OCI-LY3 (cell line): ENCODE measurements around the gene SLC9A7.

Experiments used
- H2AFZ ChIP-seq: fragments of 200-600, 300-600 bp; shearing (Covaris generic); 2 replicates; pipeline ENCODE4 v1.6.0; 2014; ENCODE audit warnings: antibody characterized with exemption, low read depth, low read length
- H3K27ac ChIP-seq: fragments of 200-600, 300-600 bp; sonication (generic); 2 replicates; pipeline ENCODE4 v1.5.1; 2014; ENCODE audit warnings: mild to moderate bottlenecking, low read length, moderate library complexity, mixed read lengths
- H3K27me3 ChIP-seq: fragments of 200-600, 300-600 bp; sonication (generic); 2 replicates; pipeline ENCODE4 v1.6.1; 2014; ENCODE audit warnings: low read depth, low read length, mixed read lengths
- H3K36me3 ChIP-seq: fragments of 200-600, 300-600 bp; sonication (generic); replicated peaks from 2 replicates; pipeline ENCODE3; 2014; ENCODE audit warnings: low read depth, low read length, mixed read lengths
- H3K4me1 ChIP-seq: fragments of 300-600, 200-600 bp; sonication (generic); 2 replicates; pipeline ENCODE4 v1.6.1; 2014; ENCODE audit warnings: low read length, mixed read lengths
- H3K4me2 ChIP-seq: fragments of 200-600, 300-600 bp; sonication (generic); 2 replicates; pipeline ENCODE4 v1.6.1; 2014; ENCODE audit warnings: low read length, mixed read lengths
- H3K4me3 ChIP-seq: fragments of 300-600, 200-600 bp; sonication (generic); 2 replicates; pipeline ENCODE4 v1.5.1; 2014; ENCODE audit warnings: antibody characterized with exemption, mild to moderate bottlenecking, low read length, moderate library complexity
- H3K79me2 ChIP-seq: fragments of 300-600, 200-600 bp; shearing (Covaris generic); 2 replicates; pipeline ENCODE4 v1.6.1; 2014; ENCODE audit warnings: mild to moderate bottlenecking, low read length, mixed read lengths
- H3K9ac ChIP-seq: fragments of 300-600, 200-600 bp; shearing (Covaris generic); 2 replicates; pipeline ENCODE4 v1.6.0; 2014; ENCODE audit warnings: mild to moderate bottlenecking, low read length, moderate library complexity
- H3K9me3 ChIP-seq: fragments of 200-600, 300-600 bp; shearing (Covaris generic); 2 replicates; pipeline ENCODE4 v1.6.1; 2014; ENCODE audit warnings: low read length, mixed read lengths; ENCODE audit not compliant: insufficient read depth
- H4K20me1 ChIP-seq: fragments of 200-600, 300-600 bp; sonication (generic); 2 replicates; pipeline ENCODE4 v1.6.1; 2016; ENCODE audit warnings: low read length, mixed read lengths; ENCODE audit not compliant: insufficient read depth
- CTCF ChIP-seq: fragments of 200-600, 300-600 bp; sonication (generic); IDR thresholded peaks from 2 replicates; pipeline ENCODE4 v1.5.1; 2014; ENCODE audit warnings: antibody characterized with exemption, low read length, low read depth
- EZH2phosphoT487 ChIP-seq: fragments of 200-600 bp; shearing (Covaris generic); IDR thresholded peaks from 2 replicates; pipeline ENCODE4 v1.6.1; 2018; ENCODE audit warnings: antibody characterized with exemption, mixed run types, low read depth

SLC9A7 gene

GRCh38 chrX:46621572-46621971 is 137.3 kb downstream of the SLC9A7 start:
- H3K27ac ChIP-seq, result no peak overlapping the region

GRCh38 chrX:46620505-46620904 is 138.4 kb downstream of the SLC9A7 start:
- Histone ChIP-seq H3K27ac (no peak overlapping the region), H3K9me3 (no peaks in the 10 kb centered on the region), H3K4me3 (no peak overlapping the region), H3K4me2 (no peak overlapping the region), H3K9ac (no peak overlapping the region), H3K27me3 (no peaks in the 10 kb centered on the region), H4K20me1 (no peaks in the 10 kb centered on the region), H3K36me3 (peaks cover 25% of the 10 kb centered on the region), H3K4me1 (no peaks in the 10 kb centered on the region), H3K79me2 (no peaks in the 10 kb centered on the region), H2AFZ (no peak overlapping the region)
- TF ChIP-seq CTCF (no peak), EZH2phosphoT487 (no peak)

More at GRCh38 chrX:46621572-46621971, 137.3 kb downstream of the SLC9A7 start:
- Histone ChIP-seq H3K4me2 (no peak overlapping the region), H3K4me3 (no peak overlapping the region), H3K9me3 (no peaks in the 10 kb centered on the region), H3K36me3 (peaks cover 25% of the 10 kb centered on the region), H3K9ac (no peak overlapping the region), H3K4me1 (peaks cover 3% of the 10 kb centered on the region), H3K27me3 (no peaks in the 10 kb centered on the region), H2AFZ (no peak overlapping the region), H3K79me2 (no peaks in the 10 kb centered on the region), H4K20me1 (no peaks in the 10 kb centered on the region)
- no peak for TF ChIP-seq CTCF

GRCh38 chrX:46618947-46619346 is 140.0 kb downstream of the SLC9A7 start:
- Histone ChIP-seq H3K9me3 (no peaks in the 10 kb centered on the region), H3K36me3 (peaks cover 25% of the 10 kb centered on the region), H3K9ac (no peak overlapping the region), H3K4me3 (no peak overlapping the region), H2AFZ (no peak overlapping the region), H4K20me1 (no peaks in the 10 kb centered on the region), H3K27ac (no peak overlapping the region), H3K4me1 (no peaks in the 10 kb centered on the region), H3K4me2 (no peak overlapping the region), H3K27me3 (no peaks in the 10 kb centered on the region), H3K79me2 (no peaks in the 10 kb centered on the region)
- TF ChIP-seq EZH2phosphoT487 (no peak), CTCF (no peak)

- Histone ChIP-seq H3K4me3 (no peak overlapping the region), H3K27me3 (no peaks in the 10 kb centered on the region), H4K20me1 (no peaks in the 10 kb centered on the region), H2AFZ (no peak overlapping the region), H3K4me2 (no peak overlapping the region), H3K36me3 (peaks cover 29% of the 10 kb centered on the region), H3K9ac (no peak overlapping the region), H3K79me2 (no peaks in the 10 kb centered on the region), H3K27ac (no peak overlapping the region), H3K4me1 (no peaks in the 10 kb centered on the region), H3K9me3 (no peaks in the 10 kb centered on the region)
- TF ChIP-seq CTCF (no peak), EZH2phosphoT487 (no peak)
Observed at GRCh38 chrX:46617906-46618305, 141.0 kb downstream of the SLC9A7 start.
